H9 (cell line): ENCODE results near the gene ATPAF1. TPM values are rescaled to one million over a fixed set of nuclear protein-coding genes. Genes with fewer than 3 reads are reported as not detected.

Experiments
- DNase-seq: peaks from one replicate; pipeline ENCODE4 v3.0.0-alpha.2; 2017
- H2AFZ ChIP-seq: one replicate; pipeline ENCODE4 v1.6.1; 2013; ENCODE audit warnings: mild to moderate bottlenecking, low read length, control low read depth, moderate library complexity
- H2AK5ac ChIP-seq: 2 replicates; pipeline ENCODE4 v1.6.1; 2013; ENCODE audit warnings: low read length, control low read depth, mixed read lengths; ENCODE audit not compliant: insufficient read length
- H2BK120ac ChIP-seq: one replicate; pipeline ENCODE4 v1.6.1; 2013; ENCODE audit warnings: low read depth, mild to moderate bottlenecking, low read length, control low read depth, inconsistent platforms; ENCODE audit not compliant: poor library complexity, severe bottlenecking
- H2BK12ac ChIP-seq: 2 replicates; pipeline ENCODE4 v1.6.1; 2013; ENCODE audit warnings: low read length, control low read depth, mixed read lengths, low read depth; ENCODE audit not compliant: insufficient read length
- H2BK15ac ChIP-seq: 2 replicates; pipeline ENCODE4 v1.6.1; 2013; ENCODE audit warnings: low read depth, low read length, control low read depth
- H2BK20ac ChIP-seq: one replicate; pipeline ENCODE4 v1.6.1; 2013; ENCODE audit warnings: low read depth, mild to moderate bottlenecking, low read length, control low read depth, inconsistent platforms; ENCODE audit not compliant: poor library complexity, severe bottlenecking
- H2BK5ac ChIP-seq: 2 replicates; pipeline ENCODE4 v1.6.1; 2013; ENCODE audit warnings: low read length, control low read depth, mixed read lengths; ENCODE audit not compliant: insufficient read length
- H3K14ac ChIP-seq: 2 replicates; pipeline ENCODE4 v1.6.1; 2013; ENCODE audit warnings: low read length, control low read depth; ENCODE audit not compliant: insufficient read depth
- H3K18ac ChIP-seq: 2 replicates; pipeline ENCODE4 v1.6.1; 2013; ENCODE audit warnings: low read depth, mild to moderate bottlenecking, mixed read lengths, low read length, control low read depth; ENCODE audit not compliant: insufficient read length
- H3K23ac ChIP-seq: 2 replicates; pipeline ENCODE4 v1.6.1; 2013; ENCODE audit warnings: low read length, control low read depth, mixed read lengths, low read depth; ENCODE audit not compliant: insufficient read length
- H3K23me2 ChIP-seq: 2 replicates; pipeline ENCODE4 v1.6.1; 2013; ENCODE audit warnings: low read depth, mild to moderate bottlenecking, mixed read lengths, low read length, control low read depth; ENCODE audit not compliant: insufficient read length, poor library complexity, severe bottlenecking
- H3K27ac ChIP-seq: 2 replicates; pipeline ENCODE4 v1.5.1; 2013; ENCODE audit warnings: low read length, control low read depth, mixed read lengths, low read depth; ENCODE audit not compliant: insufficient read length
- H3K27me3 ChIP-seq: 2 replicates; pipeline ENCODE4 v1.6.1; 2013; ENCODE audit warnings: low read length, control low read depth, inconsistent platforms; ENCODE audit not compliant: insufficient read depth
- H3K4ac ChIP-seq: 2 replicates; pipeline ENCODE4 v1.6.1; 2013; ENCODE audit warnings: low read depth, mild to moderate bottlenecking, control low read depth, inconsistent platforms, low read length, moderate library complexity
- H3K4me1 ChIP-seq: 2 replicates; pipeline ENCODE4 v1.6.1; 2013; ENCODE audit warnings: low read length, control low read depth, inconsistent platforms; ENCODE audit not compliant: insufficient read depth
- H3K4me2 ChIP-seq: 2 replicates; pipeline ENCODE4 v1.6.1; 2013; ENCODE audit warnings: low read length, control low read depth, mixed read lengths; ENCODE audit not compliant: insufficient read length, insufficient read depth
- H3K56ac ChIP-seq: 2 replicates; pipeline ENCODE4 v1.6.1; 2013; ENCODE audit warnings: low read depth, mild to moderate bottlenecking, mixed read lengths, low read length, control low read depth; ENCODE audit not compliant: insufficient read length
- H3K79me1 ChIP-seq: 2 replicates; pipeline ENCODE4 v1.6.1; 2013; ENCODE audit warnings: low read depth, mild to moderate bottlenecking, moderate library complexity, low read length, control low read depth, inconsistent platforms; ENCODE audit not compliant: insufficient read depth, poor library complexity, severe bottlenecking
- H3K79me2 ChIP-seq: 2 replicates; pipeline ENCODE4 v1.6.1; 2013; ENCODE audit warnings: low read length, control low read depth, inconsistent platforms; ENCODE audit not compliant: insufficient read depth
- H3K9ac ChIP-seq: 2 replicates; pipeline ENCODE4 v1.6.1; 2013; ENCODE audit warnings: low read length, control low read depth, mixed read lengths; ENCODE audit not compliant: insufficient read length; ENCODE audit errors: extremely low read depth
- H3K9me3 ChIP-seq: one replicate; pipeline ENCODE4 v1.6.1; 2013; ENCODE audit warnings: low read depth, low read length, inconsistent platforms; ENCODE audit not compliant: control insufficient read depth
- H3T11ph ChIP-seq: one replicate; pipeline ENCODE4 v1.6.1; 2013; ENCODE audit warnings: mild to moderate bottlenecking, low read length, control low read depth, inconsistent platforms
- H4K20me1 ChIP-seq: one replicate; pipeline ENCODE4 v1.6.1; 2013; ENCODE audit not compliant: control insufficient read depth, insufficient read length, insufficient read depth
- H4K5ac ChIP-seq: 2 replicates; pipeline ENCODE4 v1.6.1; 2013; ENCODE audit warnings: low read depth, mild to moderate bottlenecking, mixed read lengths, low read length, control low read depth; ENCODE audit not compliant: insufficient read length
- H4K8ac ChIP-seq: replicated peaks from 2 replicates; pipeline ENCODE4 v1.6.1; 2013; ENCODE audit warnings: low read length, control low read depth, mixed read lengths, low read depth; ENCODE audit not compliant: insufficient read length
- H4K91ac ChIP-seq: 2 replicates; pipeline ENCODE4 v1.6.1; 2013; ENCODE audit warnings: low read depth, mild to moderate bottlenecking, moderate library complexity, mixed read lengths, low read length, control low read depth; ENCODE audit not compliant: insufficient read length
- H3K27ac Mint-ChIP-seq, 3 experiments: 2 replicates in 2 of 3; 3 replicates in 1 of 3; pipeline ENCODE4 v1.8.0; 2020 to 2021; ENCODE audit warnings: mixed read lengths in 3 of 3, mild to moderate bottlenecking in 1 of 3, moderate library complexity in 1 of 3
- H3K27me3 Mint-ChIP-seq: 2 replicates; pipeline ENCODE4 v1.8.0; 2021; ENCODE audit warnings: low read depth, mild to moderate bottlenecking, moderate library complexity, mixed read lengths
- H3K36me3 Mint-ChIP-seq, 3 experiments: 2 replicates in 2 of 3; 3 replicates in 1 of 3; pipeline ENCODE4 v1.8.0; 2020 to 2021; ENCODE audit warnings: low read depth in 3 of 3, mixed read lengths in 3 of 3; ENCODE audit not compliant: insufficient read depth in 1 of 3
- H3K4me1 Mint-ChIP-seq, 2 experiments: 2 replicates each; pipeline ENCODE4 v1.8.0; 2020; ENCODE audit warnings: mixed read lengths in 2 of 2
- H3K4me3 Mint-ChIP-seq, 2 experiments: 2 replicates in 1 of 2; 3 replicates in 1 of 2; pipeline ENCODE4 v1.8.0; 2020 to 2021; ENCODE audit warnings: mild to moderate bottlenecking in 2 of 2, mixed read lengths in 2 of 2, moderate library complexity in 1 of 2
- H3K9me3 Mint-ChIP-seq, 2 experiments: 2 replicates in 1 of 2; 3 replicates in 1 of 2; pipeline ENCODE4 v1.8.0; 2020; ENCODE audit warnings: mild to moderate bottlenecking in 2 of 2, mixed read lengths in 2 of 2, moderate library complexity in 1 of 2
- CTCF ChIP-seq: fragments of 200-600 bp; sonication (generic); conservative IDR thresholded peaks from 3 replicates; pipeline ENCODE4 v1.8.0; 2021; ENCODE audit warnings: antibody characterized with exemption, mild to moderate bottlenecking
- whole genome bisulfite sequencing: extraction: QIAGEN DNeasy Blood & Tissue Kit; methylation state at CpG from one replicate; pipeline ENCODE4 v1.1.7; 2013; ENCODE audit warnings: missing lambda C conversion rate, low lambda C conversion rate, mixed read lengths; ENCODE audit not compliant: insufficient read length; ENCODE audit errors: extremely low coverage; 5-methylcytosine and 5-hydroxymethylcytosine counted together
- total RNA-seq: library from RNA; stranded (reverse); gene quantifications from 2 replicates; pipeline ENCODE4 v1.2.1, GENCODE V29; 2021

The ATPAF1 gene
- total RNA-seq, 1 experiment from 2014 or later = 57.3 TPM

DNA sequence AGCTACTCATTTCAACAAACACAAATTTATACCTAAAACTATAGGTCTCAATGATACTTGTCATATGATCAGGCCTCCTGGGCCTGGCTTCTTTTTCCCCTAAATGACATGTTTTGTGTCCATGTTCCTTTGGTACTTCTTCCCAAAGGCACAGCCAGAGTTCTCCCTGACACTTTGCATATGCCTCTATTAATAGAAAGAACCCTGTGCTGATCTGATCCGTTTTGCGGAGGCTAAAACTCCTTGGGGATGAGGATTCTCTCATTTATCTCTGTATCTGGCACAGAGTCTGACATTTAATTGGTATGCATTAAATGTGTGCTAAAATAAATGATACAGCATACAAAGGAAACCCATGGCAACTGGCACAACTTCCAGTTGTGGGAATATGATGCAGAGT is 11.5 kb downstream of the ATPAF1 start:
- H4K20me1 ChIP-seq = no peaks in the 10 kb centered on the region
- WGBS = no CpG with 5 or more reads among the region's 2 CpGs
- TF ChIP-seq CTCF = no peak

More for the DNA sequence above, 11.5 kb downstream of the ATPAF1 start:
- Histone ChIP-seq H3K79me2 (no peaks in the 10 kb centered on the region), H2BK5ac (no peak overlapping the region), H2BK15ac (no peak overlapping the region), H4K91ac (no peak overlapping the region), H2BK20ac (no peak overlapping the region), H3K4me1 (no peaks in the 10 kb centered on the region), H3K18ac (no peak overlapping the region), H4K8ac (no peak overlapping the region), H3K4me2 (no peak overlapping the region), H3K23ac (no peak overlapping the region), H3K9ac (no peak overlapping the region), H3K79me1 (no peaks in the 10 kb centered on the region), H2AFZ (no peak overlapping the region), H3K9me3 (no peaks in the 10 kb centered on the region), H2AK5ac (no peak overlapping the region), H3K23me2 (no peaks in the 10 kb centered on the region), H3T11ph (no peak overlapping the region), H3K14ac (no peak overlapping the region), H3K27me3 (no peaks in the 10 kb centered on the region), H2BK120ac (no peak overlapping the region), H3K4ac (no peak overlapping the region), H4K5ac (no peak overlapping the region), H3K27ac (no peak overlapping the region), H3K56ac (no peak overlapping the region), H2BK12ac (no peak overlapping the region)
- H3K36me3 Mint-ChIP-seq = peaks cover 18 to 55% (median 43%) of the 10 kb centered on the region in 3 experiments; a peak in 6 of 7 replicates
- no peaks in the 10 kb centered on the region for H3K4me1 Mint-ChIP-seq
- no peak overlapping the region for H3K27ac Mint-ChIP-seq
- no peaks in the 10 kb centered on the region for H3K27me3 Mint-ChIP-seq
- H3K4me3 Mint-ChIP-seq = no peak overlapping the region
- H3K9me3 Mint-ChIP-seq = no peaks in the 10 kb centered on the region
- no peak for DNase-seq
